Neural progenitor cell (in vitro differentiated cells): Measurements from ENCODE around the gene TRPC4. TPM values are rescaled to one million over a fixed set of nuclear protein-coding genes. Genes with fewer than 3 reads are reported as not detected.

Source experiments
- DNase-seq: peaks from one replicate; pipeline ENCODE4 v3.0.0-alpha.2; 2016; ENCODE audit warnings: low spot score
- H2AFZ ChIP-seq: fragments of 200-600 bp; sonication (generic); replicated peaks from 2 replicates; pipeline ENCODE4 v1.6.1; 2016; ENCODE audit warnings: antibody characterized with exemption
- H3F3A ChIP-seq: fragments of 200-600 bp; sonication (generic); 2 replicates; pipeline ENCODE4 v1.6.1; 2016; ENCODE audit warnings: antibody characterized with exemption, low read depth
- H3K27ac ChIP-seq: fragments of 200-600 bp; sonication (generic); 2 replicates; pipeline ENCODE4 v1.5.1; 2016; ENCODE audit warnings: mild to moderate bottlenecking
- H3K27me3 ChIP-seq: fragments of 200-600 bp; sonication (generic); 2 replicates; pipeline ENCODE4 v1.6.1; 2016; ENCODE audit warnings: mild to moderate bottlenecking, moderate library complexity
- H3K36me3 ChIP-seq: fragments of 200-600 bp; sonication (generic); 2 replicates; pipeline ENCODE4 v1.5.1; 2016
- H3K4me1 ChIP-seq: fragments of 200-600 bp; sonication (generic); 2 replicates; pipeline ENCODE4 v1.6.1; 2016; ENCODE audit warnings: mixed run types
- H3K4me2 ChIP-seq: fragments of 200-600 bp; sonication (generic); 2 replicates; pipeline ENCODE4 v1.6.1; 2016
- H3K4me3 ChIP-seq: fragments of 200-600 bp; sonication (generic); 2 replicates; pipeline ENCODE4 v1.5.1; 2016
- H3K79me2 ChIP-seq: fragments of 200-600 bp; sonication (generic); 2 replicates; pipeline ENCODE4 v1.6.1; 2016; ENCODE audit warnings: low read depth
- H3K9ac ChIP-seq: fragments of 200-600 bp; sonication (generic); 2 replicates; pipeline ENCODE4 v1.6.1; 2016
- H3K9me3 ChIP-seq: fragments of 200-600 bp; sonication (generic); 2 replicates; pipeline ENCODE4 v1.5.1; 2016; ENCODE audit warnings: low read depth
- H4K20me1 ChIP-seq: fragments of 200-600 bp; sonication (generic); 2 replicates; pipeline ENCODE4 v1.6.1; 2016; ENCODE audit warnings: low read depth
- H3K27ac Mint-ChIP-seq: 3 replicates; pipeline ENCODE4 v1.8.0; 2021; ENCODE audit warnings: mixed read lengths
- H3K27me3 Mint-ChIP-seq: 2 replicates; pipeline ENCODE4 v1.8.0; 2022; ENCODE audit warnings: low read depth, mild to moderate bottlenecking, inconsistent platforms, moderate library complexity, mixed read lengths; ENCODE audit not compliant: insufficient read depth
- H3K36me3 Mint-ChIP-seq: 3 replicates; pipeline ENCODE4 v1.8.0; 2021; ENCODE audit warnings: mixed read lengths
- H3K4me1 Mint-ChIP-seq: 3 replicates; pipeline ENCODE4 v1.8.0; 2021; ENCODE audit warnings: mixed read lengths
- H3K4me3 Mint-ChIP-seq: 3 replicates; pipeline ENCODE4 v1.8.0; 2021; ENCODE audit warnings: mild to moderate bottlenecking, moderate library complexity, mixed read lengths
- H3K9me3 Mint-ChIP-seq: 3 replicates; pipeline ENCODE4 v1.8.0; 2020; ENCODE audit warnings: mixed read lengths
- EZH2 ChIP-seq: fragments of 200-600 bp; sonication (generic); IDR thresholded peaks from 2 replicates; pipeline ENCODE4 v1.6.1; 2017; ENCODE audit warnings: antibody characterized with exemption, mild to moderate bottlenecking, moderate library complexity
- EZH2phosphoT487 ChIP-seq: fragments of 200-600 bp; sonication (generic); IDR thresholded peaks from 2 replicates; pipeline ENCODE4 v1.6.1; 2017; ENCODE audit warnings: antibody characterized with exemption
- total RNA-seq: library from RNA; depleted of rRNA; stranded (reverse); fragments of >200 nt; gene quantifications from 2 replicates; pipeline ENCODE4 v1.2.3, GENCODE V29; 2015; ENCODE audit warnings: low replicate concordance
- TF ChIP-seq, protein P1 (sequence below): fragments of 200-600 bp; sonication (generic); IDR thresholded peaks from 2 replicates; pipeline ENCODE4 v1.5.1; 2017; ENCODE audit warnings: antibody characterized with exemption, mild to moderate bottlenecking

The TRPC4 gene
- total RNA-seq, 1 donor from 2014 or later = 21.1 TPM

DNA sequence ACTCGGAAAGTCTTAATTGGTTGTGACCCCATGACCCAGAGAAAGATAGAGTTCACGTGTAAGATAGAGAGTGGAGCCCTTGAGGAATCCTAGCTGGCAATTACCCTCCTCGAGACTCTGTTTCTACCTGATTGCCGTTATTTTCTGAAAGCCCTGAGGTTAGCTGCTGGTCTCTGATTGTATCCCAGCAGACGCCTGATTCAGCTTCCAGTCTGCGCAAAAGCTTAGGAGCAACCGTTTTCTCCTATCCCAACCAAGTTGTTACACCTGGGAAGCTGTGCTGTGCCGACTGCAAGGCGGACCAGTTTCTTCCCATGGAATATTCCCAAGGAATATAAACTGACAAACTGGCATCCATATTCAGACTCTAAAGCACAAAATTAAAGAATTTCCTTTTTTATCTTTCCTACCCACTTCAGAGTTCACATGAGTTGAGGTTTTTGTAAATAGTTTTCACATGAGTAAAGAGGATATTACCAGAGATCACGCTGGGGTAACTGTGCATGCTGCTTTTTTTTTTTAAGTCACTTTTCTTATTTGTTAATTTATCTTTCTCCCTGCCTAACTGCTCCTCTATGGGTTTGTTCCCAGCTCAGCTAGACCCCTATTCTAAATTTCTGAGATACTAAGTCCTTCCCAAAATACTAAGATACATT lies 1.5 kb upstream of the TRPC4 start:
- Histone ChIP-seq H3K4me1 (peaks cover 35% of the 10 kb centered on the region), H4K20me1 (no peaks in the 10 kb centered on the region), H3K27me3 (no peaks in the 10 kb centered on the region), H3K4me3 (peak overlapping the region; percentile 94), H3K9ac (no peak overlapping the region), H3K27ac (no peak overlapping the region), H3K4me2 (peak overlapping the region; percentile 79), H3K79me2 (peaks cover 38% of the 10 kb centered on the region), H3K9me3 (no peaks in the 10 kb centered on the region), H2AFZ (peak overlapping the region; percentile 96), H3F3A (peaks cover 24% of the 10 kb centered on the region), H3K36me3 (no peaks in the 10 kb centered on the region)
- Mint-ChIP-seq H3K4me1 (peaks cover 22% of the 10 kb centered on the region), H3K9me3 (no peaks in the 10 kb centered on the region), H3K27ac (peak overlapping the region; percentile 65), H3K27me3 (peaks cover 7% of the 10 kb centered on the region), H3K4me3 (peak overlapping the region; percentile 98), H3K36me3 (no peaks in the 10 kb centered on the region)
- peak; percentile 61 for DNase-seq
- no peak for TF ChIP-seq EZH2phosphoT487
- TF ChIP-seq, protein P1, sequence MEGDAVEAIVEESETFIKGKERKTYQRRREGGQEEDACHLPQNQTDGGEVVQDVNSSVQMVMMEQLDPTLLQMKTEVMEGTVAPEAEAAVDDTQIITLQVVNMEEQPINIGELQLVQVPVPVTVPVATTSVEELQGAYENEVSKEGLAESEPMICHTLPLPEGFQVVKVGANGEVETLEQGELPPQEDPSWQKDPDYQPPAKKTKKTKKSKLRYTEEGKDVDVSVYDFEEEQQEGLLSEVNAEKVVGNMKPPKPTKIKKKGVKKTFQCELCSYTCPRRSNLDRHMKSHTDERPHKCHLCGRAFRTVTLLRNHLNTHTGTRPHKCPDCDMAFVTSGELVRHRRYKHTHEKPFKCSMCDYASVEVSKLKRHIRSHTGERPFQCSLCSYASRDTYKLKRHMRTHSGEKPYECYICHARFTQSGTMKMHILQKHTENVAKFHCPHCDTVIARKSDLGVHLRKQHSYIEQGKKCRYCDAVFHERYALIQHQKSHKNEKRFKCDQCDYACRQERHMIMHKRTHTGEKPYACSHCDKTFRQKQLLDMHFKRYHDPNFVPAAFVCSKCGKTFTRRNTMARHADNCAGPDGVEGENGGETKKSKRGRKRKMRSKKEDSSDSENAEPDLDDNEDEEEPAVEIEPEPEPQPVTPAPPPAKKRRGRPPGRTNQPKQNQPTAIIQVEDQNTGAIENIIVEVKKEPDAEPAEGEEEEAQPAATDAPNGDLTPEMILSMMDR = no peak
- no peak for TF ChIP-seq EZH2

DNA sequence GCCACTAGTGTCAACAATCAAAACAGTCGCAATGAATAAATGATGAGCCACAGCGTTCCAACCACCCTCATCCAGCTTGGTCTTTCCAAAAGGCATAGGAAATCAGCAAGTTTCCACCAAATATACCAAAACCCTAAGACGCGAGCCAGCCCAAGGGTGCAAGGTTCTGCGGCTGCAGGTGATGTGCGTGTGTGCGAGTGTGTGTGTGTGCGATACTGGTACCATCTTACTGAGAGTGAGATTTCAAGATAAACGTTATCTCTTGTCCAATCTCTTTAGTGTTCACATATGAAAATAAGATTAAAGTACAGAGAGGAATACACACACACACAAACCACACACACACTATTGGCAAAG lies 895 bp upstream of the TRPC4 start:
- Histone ChIP-seq H3K9ac (no peak overlapping the region), H3K27me3 (no peaks in the 10 kb centered on the region), H3K4me1 (peaks cover 41% of the 10 kb centered on the region), H3K79me2 (peaks cover 44% of the 10 kb centered on the region), H3F3A (peaks cover 24% of the 10 kb centered on the region), H3K4me2 (peak overlapping the region; percentile 79), H2AFZ (peak overlapping the region; percentile 96), H3K4me3 (peak overlapping the region; percentile 94), H3K27ac (no peak overlapping the region), H3K9me3 (no peaks in the 10 kb centered on the region), H4K20me1 (no peaks in the 10 kb centered on the region), H3K36me3 (no peaks in the 10 kb centered on the region)
- Mint-ChIP-seq H3K9me3 (no peaks in the 10 kb centered on the region), H3K4me3 (peak overlapping the region; percentile 98), H3K4me1 (peaks cover 26% of the 10 kb centered on the region), H3K36me3 (no peaks in the 10 kb centered on the region), H3K27ac (peak overlapping the region; percentile 74), H3K27me3 (peaks cover 7% of the 10 kb centered on the region)
- TF ChIP-seq EZH2 (no peak), EZH2phosphoT487 (no peak)
- TF ChIP-seq, protein P1 = no peak
- DNase-seq = no peak

DNA sequence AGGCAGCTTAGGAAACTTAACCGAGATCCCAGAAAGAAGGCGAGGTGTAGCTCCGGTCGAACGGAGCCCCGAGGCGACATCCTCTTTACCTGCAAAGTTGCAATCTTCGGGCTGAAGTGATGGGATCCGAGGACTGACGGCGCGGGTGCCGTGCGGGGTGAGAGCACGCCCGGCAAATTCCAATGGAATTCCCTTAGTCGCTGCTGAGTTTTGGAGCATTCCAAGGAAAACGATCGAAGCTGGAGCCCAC lies 141 bp downstream of the TRPC4 start:
- no peaks in the 10 kb centered on the region for H3K36me3 Mint-ChIP-seq
- peak overlapping the region; percentile 84 for H3K27ac ChIP-seq
- peak overlapping the region; percentile 96 for H2AFZ ChIP-seq
- peak overlapping the region; percentile 94 for H3K4me3 ChIP-seq
- H3K4me2 ChIP-seq = peak overlapping the region; percentile 79
- peak overlapping the region; percentile 98 for H3K4me3 Mint-ChIP-seq
- peak overlapping the region; percentile 67 for H3K9ac ChIP-seq
- peaks cover 28% of the 10 kb centered on the region for H3F3A ChIP-seq
- H3K27ac Mint-ChIP-seq = peak overlapping the region; percentile 70
- peaks cover 29% of the 10 kb centered on the region for H3K4me1 Mint-ChIP-seq
- no peaks in the 10 kb centered on the region for H3K9me3 ChIP-seq
- H3K4me1 ChIP-seq = peaks cover 51% of the 10 kb centered on the region
- no peaks in the 10 kb centered on the region for H3K27me3 ChIP-seq
- H3K79me2 ChIP-seq = peaks cover 54% of the 10 kb centered on the region
- no peaks in the 10 kb centered on the region for H3K9me3 Mint-ChIP-seq
- peaks cover 7% of the 10 kb centered on the region for H3K27me3 Mint-ChIP-seq
- TF ChIP-seq EZH2 (no peak), EZH2phosphoT487 (no peak)
- TF ChIP-seq, protein P1 = no peak
- H3K36me3 ChIP-seq = no peaks in the 10 kb centered on the region
- H4K20me1 ChIP-seq = no peaks in the 10 kb centered on the region
- no peak for DNase-seq
